Stimulated activated naive CD8-positive, alpha-beta T cell treated with anti-CD3 and anti-CD28 coated beads, Interleukin-15, amount 100 ng/mL, for 72 hours (primary cell): Measurements from ENCODE around the gene SLC7A8.

Experiments
- ATAC-seq: fragments of 150-1000 bp; cut with Tn5 transposase; 2 replicates; pipeline ENCODE4 v1.10.0; 2021; ENCODE audit warnings: mild to moderate bottlenecking, moderate library complexity
- DNase-seq, 2 donors: peaks; one replicate each; pipeline ENCODE4 v3.0.0; 2021 to 2022
- H3K27ac Mint-ChIP-seq, 2 donors: one replicate each; pipeline ENCODE4 v1.8.0; 2022; ENCODE audit warnings: mild to moderate bottlenecking in 2 of 2, mixed read lengths in 2 of 2, moderate library complexity in 2 of 2
- H3K27me3 Mint-ChIP-seq: one replicate; pipeline ENCODE4 v1.8.0; 2022; ENCODE audit warnings: mixed read lengths
- H3K4me1 Mint-ChIP-seq: one replicate; pipeline ENCODE4 v1.8.0; 2022; ENCODE audit warnings: mild to moderate bottlenecking, mixed read lengths
- H3K4me3 Mint-ChIP-seq, 2 donors: one replicate each; pipeline ENCODE4 v1.8.0; 2022; ENCODE audit warnings: mild to moderate bottlenecking in 2 of 2, mixed read lengths in 2 of 2, moderate library complexity in 1 of 2
- H3K9me3 Mint-ChIP-seq, 2 donors: one replicate each; pipeline ENCODE4 v1.8.0; 2022; ENCODE audit warnings: mixed read lengths in 2 of 2

SLC7A8 gene

GRCh38 chr14:23106747-23107045 is 76.8 kb downstream of the SLC7A8 start:
- H3K27ac Mint-ChIP-seq: no peak overlapping the region
- H3K27me3 Mint-ChIP-seq: no peaks in the 10 kb centered on the region

GRCh38 chr14:23105348-23105824 is 78.1 kb downstream of the SLC7A8 start:
- no peak overlapping the region for H3K4me3 Mint-ChIP-seq
- DNase-seq (no peak), ATAC-seq (no peak)
- no peaks in the 10 kb centered on the region for H3K4me1 Mint-ChIP-seq
- H3K27me3 Mint-ChIP-seq: no peaks in the 10 kb centered on the region
- no peak overlapping the region for H3K27ac Mint-ChIP-seq
- no peaks in the 10 kb centered on the region for H3K9me3 Mint-ChIP-seq

More at GRCh38 chr14:23106747-23107045, 76.8 kb downstream of the SLC7A8 start:
- Mint-ChIP-seq H3K4me3 (no peak overlapping the region), H3K9me3 (no peaks in the 10 kb centered on the region), H3K4me1 (no peaks in the 10 kb centered on the region)
- no peak for DNase-seq
- no peak for ATAC-seq

- H3K27ac Mint-ChIP-seq: no peak within 1 kb of the TSS
- DNase-seq (no peak), ATAC-seq (no peak)
- no peaks in the 10 kb centered on the region for H3K9me3 Mint-ChIP-seq
- no peaks in the 10 kb centered on the region for H3K4me1 Mint-ChIP-seq
- H3K27me3 Mint-ChIP-seq: no peaks in the 10 kb centered on the region
- no peak within 1 kb of the TSS for H3K4me3 Mint-ChIP-seq
Measured at GRCh38 chr14:23104591-23105347, 78.7 kb downstream of the SLC7A8 start, which contains the start of gene CIROP. Gene CIROP (minus strand): TSS chr14:23104989. CDS start chr14:23104920, 69 bp downstream.

- Mint-ChIP-seq H3K9me3 (no peaks in the 10 kb centered on the region), H3K27ac (no peak overlapping the region)
- no peak for ATAC-seq
Measured at GRCh38 chr14:23104070-23104590, 79.3 kb downstream of the SLC7A8 start.

GRCh38 chr14:23103581-23103980 is 79.9 kb downstream of the SLC7A8 start:
- Mint-ChIP-seq H3K4me1 (no peaks in the 10 kb centered on the region), H3K4me3 (no peak overlapping the region), H3K9me3 (no peaks in the 10 kb centered on the region), H3K27ac (no peak overlapping the region), H3K27me3 (no peaks in the 10 kb centered on the region)
- ATAC-seq: no peak
- no peak for DNase-seq

More at GRCh38 chr14:23104070-23104590, 79.3 kb downstream of the SLC7A8 start:
- H3K27me3 Mint-ChIP-seq: no peaks in the 10 kb centered on the region
- H3K4me3 Mint-ChIP-seq: no peak overlapping the region
- no peak for DNase-seq
- H3K4me1 Mint-ChIP-seq: no peaks in the 10 kb centered on the region

GRCh38 chr14:23102801-23103200 is 80.7 kb downstream of the SLC7A8 start:
- DNase-seq (no peak), ATAC-seq (no peak)
- Mint-ChIP-seq H3K27ac (no peak overlapping the region), H3K4me3 (no peak overlapping the region), H3K9me3 (no peaks in the 10 kb centered on the region), H3K27me3 (no peaks in the 10 kb centered on the region), H3K4me1 (peaks cover under 1% of the 10 kb centered on the region)

- no peak for ATAC-seq
- Mint-ChIP-seq H3K9me3 (no peaks in the 10 kb centered on the region), H3K4me1 (peaks cover 8% of the 10 kb centered on the region), H3K4me3 (no peak overlapping the region), H3K27me3 (no peaks in the 10 kb centered on the region), H3K27ac (no peak overlapping the region)
- no peak for DNase-seq
Measured at GRCh38 chr14:23101986-23102625, 81.4 kb downstream of the SLC7A8 start.

- no peaks in the 10 kb centered on the region for H3K9me3 Mint-ChIP-seq
- peaks cover 15% of the 10 kb centered on the region for H3K4me1 Mint-ChIP-seq
- H3K27me3 Mint-ChIP-seq: no peaks in the 10 kb centered on the region
- ATAC-seq (no peak), DNase-seq (no peak)
- H3K4me3 Mint-ChIP-seq: no peak overlapping the region
- H3K27ac Mint-ChIP-seq: peak overlapping the region in 1 of 2 donors; percentile 49
Measured at GRCh38 chr14:23101213-23101970, 82.1 kb downstream of the SLC7A8 start.

- no peak for DNase-seq
- H3K4me3 Mint-ChIP-seq: no peak overlapping the region
- no peaks in the 10 kb centered on the region for H3K27me3 Mint-ChIP-seq
- H3K9me3 Mint-ChIP-seq: no peaks in the 10 kb centered on the region
- ATAC-seq: no peak
- no peak overlapping the region for H3K27ac Mint-ChIP-seq
- H3K4me1 Mint-ChIP-seq: peaks cover 16% of the 10 kb centered on the region
Measured at GRCh38 chr14:23099212-23099861, 84.1 kb downstream of the SLC7A8 start.

GRCh38 chr14:23097786-23098185 is 85.7 kb downstream of the SLC7A8 start:
- DNase-seq (no peak), ATAC-seq (no peak)
- Mint-ChIP-seq H3K9me3 (no peaks in the 10 kb centered on the region), H3K27me3 (no peaks in the 10 kb centered on the region), H3K4me3 (no peak overlapping the region), H3K4me1 (peaks cover 16% of the 10 kb centered on the region), H3K27ac (no peak overlapping the region)

- Mint-ChIP-seq H3K4me3 (no peak within 1 kb of the TSS), H3K27me3 (no peaks in the 10 kb centered on the region), H3K4me1 (peaks cover 22% of the 10 kb centered on the region), H3K27ac (no peak within 1 kb of the TSS), H3K9me3 (no peaks in the 10 kb centered on the region)
- peak; percentile 99 to 100 for DNase-seq
- peak; percentile 94 for ATAC-seq
Measured at GRCh38 chr14:23095196-23096108, 88.0 kb downstream of the SLC7A8 start, which contains the start of gene C14orf119. Gene C14orf119 (plus strand): TSS chr14:23095505. CDS start chr14:23097659, 2,154 bp downstream.

- peaks cover 25% of the 10 kb centered on the region for H3K4me1 Mint-ChIP-seq
Measured at GRCh38 chr14:23094666-23095195, 88.7 kb downstream of the SLC7A8 start, which contains the start of gene ACIN1. Gene ACIN1 (minus strand): TSS chr14:23095136. CDS start chr14:23095112, 24 bp downstream.

GRCh38 chr14:23093991-23094665 is 89.3 kb downstream of the SLC7A8 start:
- H3K4me1 Mint-ChIP-seq: peaks cover 31% of the 10 kb centered on the region

More at GRCh38 chr14:23094666-23095195, 88.7 kb downstream of the SLC7A8 start, which contains the start of gene ACIN1:
- H3K27me3 Mint-ChIP-seq: no peaks in the 10 kb centered on the region
- no peaks in the 10 kb centered on the region for H3K9me3 Mint-ChIP-seq
- DNase-seq: peak in 1 of 2 donors; percentile 77
- no peak within 1 kb of the TSS for H3K4me3 Mint-ChIP-seq
- ATAC-seq: peak; percentile 65
- H3K27ac Mint-ChIP-seq: no peak within 1 kb of the TSS

More at GRCh38 chr14:23093991-23094665, 89.3 kb downstream of the SLC7A8 start:
- ATAC-seq (no peak), DNase-seq (no peak)
- Mint-ChIP-seq H3K27ac (no peak overlapping the region), H3K9me3 (no peaks in the 10 kb centered on the region), H3K4me3 (no peak overlapping the region), H3K27me3 (no peaks in the 10 kb centered on the region)
